Measurements from ENCODE around the gene IRF6. TPM values are rescaled to one million over a fixed set of nuclear protein-coding genes. Genes with fewer than 3 reads are reported as not detected.

IRF6 gene
- total and polyA plus RNA-seq, 5 donors from 2014 or later = 0.21 to 1.9 (median 0.86) TPM

DNA sequence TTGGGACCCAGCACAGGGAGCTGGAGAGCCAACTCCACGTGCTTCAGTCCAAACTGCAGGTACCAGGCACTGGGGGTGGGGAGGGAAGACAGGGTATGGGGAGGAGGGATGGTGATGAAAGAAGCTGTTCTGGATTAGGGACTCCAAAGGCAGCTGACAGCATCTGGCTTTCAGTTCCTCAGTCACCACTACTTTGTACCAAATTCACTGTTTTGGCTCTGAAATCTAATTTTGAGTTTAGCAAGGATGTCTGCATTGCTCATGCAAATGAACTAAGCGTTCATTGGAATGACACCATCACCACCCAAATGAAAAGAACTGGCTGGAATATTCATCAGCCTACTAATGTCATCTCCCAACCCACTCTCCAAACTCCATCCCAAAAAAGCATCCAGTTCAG lies 30.3 kb downstream of the IRF6 start:
- peaks cover 23 to 37% (median 33%) of the 10 kb centered on the region in 4 donors for H3K4me1 Mint-ChIP-seq
- Histone ChIP-seq H3K4me1 (ENCODE audit: control insufficient read depth, insufficient read depth, low read length, poor library complexity, severe bottlenecking) (peaks cover 55% of the 10 kb centered on the region), H3K9me3 (ENCODE audit: control insufficient read depth in 2 of 2, low read length in 2 of 2) (no peaks in the 10 kb centered on the region), H3K4me3 (ENCODE audit: low read depth, low read length) (no peak overlapping the region), H3K36me3 (ENCODE audit: control insufficient read depth, insufficient read depth, low read length) (peaks cover 84% of the 10 kb centered on the region), H3K27me3 (ENCODE audit: control insufficient read depth, insufficient read depth, low read length) (no peaks in the 10 kb centered on the region), H3K27ac (ENCODE audit: insufficient read depth, low read length, poor library complexity, severe bottlenecking) (no peak overlapping the region)
- H3K9me3 Mint-ChIP-seq = no peaks in the 10 kb centered on the region
- ATAC-seq (ENCODE audit: low read depth in 2 of 2) (no peak), DNase-seq (no peak)
- peak overlapping the region in 2 of 3 donors; percentile 10 to 21 for H3K27ac Mint-ChIP-seq
- H3K27me3 Mint-ChIP-seq = no peaks in the 10 kb centered on the region
- H3K36me3 Mint-ChIP-seq = peaks cover 53% of the 10 kb centered on the region
- peak overlapping the region in 1 of 4 donors; percentile 40 for H3K4me3 Mint-ChIP-seq

- Histone ChIP-seq H3K36me3 (ENCODE audit: control insufficient read depth, insufficient read depth, low read length) (peaks cover 75% of the 10 kb centered on the region), H3K4me3 (ENCODE audit: low read depth, low read length) (peak overlapping the region; percentile 46), H3K27ac (ENCODE audit: insufficient read depth, low read length, poor library complexity, severe bottlenecking) (peak overlapping the region; percentile 57), H3K27me3 (ENCODE audit: control insufficient read depth, insufficient read depth, low read length) (no peaks in the 10 kb centered on the region), H3K4me1 (ENCODE audit: control insufficient read depth, insufficient read depth, low read length, poor library complexity, severe bottlenecking) (peaks cover 64% of the 10 kb centered on the region), H3K9me3 (ENCODE audit: control insufficient read depth in 2 of 2, low read length in 2 of 2) (no peaks in the 10 kb centered on the region)
- Mint-ChIP-seq H3K36me3 (peaks cover 51% of the 10 kb centered on the region), H3K9me3 (no peaks in the 10 kb centered on the region), H3K27ac (peak overlapping the region; percentile 43 to 83 (median 76)), H3K27me3 (no peaks in the 10 kb centered on the region), H3K4me1 (peaks cover 20 to 31% (median 28%) of the 10 kb centered on the region in 4 donors), H3K4me3 (peak overlapping the region in 3 of 4 donors; percentile 20 to 48 (median 37))
- ATAC-seq (ENCODE audit: low read depth in 2 of 2) (no peak), DNase-seq (no peak)
Measured at GRCh38 chr1:209774592-209774991, 31.4 kb downstream of the IRF6 start.

DNA sequence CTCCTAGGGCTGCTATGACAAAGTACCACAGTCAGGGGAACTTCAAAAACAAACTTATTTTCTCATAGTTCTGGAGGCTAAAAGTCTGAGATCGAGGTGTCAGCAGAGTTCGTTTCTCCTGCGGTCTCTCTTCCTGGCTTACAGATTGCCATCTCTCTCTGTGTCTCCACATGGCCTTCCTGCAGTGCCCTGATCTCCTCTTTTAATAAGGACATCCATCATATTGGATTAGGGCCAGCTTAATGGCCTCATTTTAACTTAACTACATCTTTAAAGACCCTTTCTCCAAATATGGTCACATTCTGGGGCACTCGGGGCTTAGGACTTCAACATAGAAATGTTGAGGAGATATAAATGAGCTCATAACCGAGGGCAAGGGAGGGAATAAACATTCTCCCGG lies 33.8 kb downstream of the IRF6 start:
- H3K9me3 Mint-ChIP-seq = no peaks in the 10 kb centered on the region
- DNase-seq (peak in 1 of 3 donors; percentile 45), ATAC-seq (ENCODE audit: low read depth in 2 of 2) (no peak)
- H3K27me3 Mint-ChIP-seq = no peaks in the 10 kb centered on the region
- no peak overlapping the region for H3K27ac Mint-ChIP-seq
- Histone ChIP-seq H3K4me1 (ENCODE audit: control insufficient read depth, insufficient read depth, low read length, poor library complexity, severe bottlenecking) (peaks cover 84% of the 10 kb centered on the region), H3K4me3 (ENCODE audit: low read depth, low read length) (peak overlapping the region; percentile 91), H3K27ac (ENCODE audit: insufficient read depth, low read length, poor library complexity, severe bottlenecking) (peak overlapping the region; percentile 57), H3K9me3 (ENCODE audit: control insufficient read depth in 2 of 2, low read length in 2 of 2) (no peaks in the 10 kb centered on the region), H3K36me3 (ENCODE audit: control insufficient read depth, insufficient read depth, low read length) (peaks cover 54% of the 10 kb centered on the region), H3K27me3 (ENCODE audit: control insufficient read depth, insufficient read depth, low read length) (no peaks in the 10 kb centered on the region)
- peaks cover 13 to 26% (median 24%) of the 10 kb centered on the region in 4 donors for H3K4me1 Mint-ChIP-seq
- no peak overlapping the region for H3K4me3 Mint-ChIP-seq
- peaks cover 46% of the 10 kb centered on the region for H3K36me3 Mint-ChIP-seq

DNA sequence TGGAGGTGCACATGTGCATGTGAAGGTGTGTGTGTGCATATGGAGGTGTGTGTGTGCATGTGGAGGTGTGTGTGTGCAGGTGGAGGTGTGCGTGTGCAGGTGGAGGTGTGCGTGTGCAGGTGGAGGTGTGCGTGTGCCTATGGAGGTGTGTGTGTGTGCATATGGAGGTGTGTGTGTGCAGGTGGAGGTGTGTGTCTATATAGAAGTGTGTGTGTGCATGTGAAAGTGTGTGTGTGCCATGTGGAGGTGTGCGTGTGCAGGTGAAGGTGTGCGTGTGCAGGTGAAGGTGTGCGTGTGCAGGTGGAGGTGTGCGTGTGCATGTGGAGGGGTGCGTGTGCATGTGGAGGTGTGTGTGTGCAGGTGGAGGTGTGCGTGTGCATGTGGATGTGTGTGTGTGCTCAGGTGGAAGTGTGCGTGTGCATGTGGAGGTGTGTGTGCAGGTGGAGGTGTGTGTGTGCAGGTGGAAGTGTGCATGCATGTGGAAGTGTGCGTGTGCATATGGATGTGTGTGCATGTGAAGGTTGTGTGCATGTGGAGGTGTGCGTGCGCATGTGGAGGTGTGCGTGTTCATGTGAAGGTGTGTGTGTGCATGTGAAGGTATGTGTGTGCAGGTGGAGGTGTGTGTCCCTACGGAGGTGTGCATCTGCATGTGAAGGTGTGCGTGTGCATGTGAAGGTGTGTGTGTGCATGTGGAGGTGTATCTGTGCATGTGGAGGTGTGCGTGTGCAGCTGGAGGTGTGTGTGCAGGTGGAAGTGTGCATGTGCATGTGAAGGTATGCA lies 35.1 kb downstream of the IRF6 start:
- peaks cover 47% of the 10 kb centered on the region for H3K36me3 Mint-ChIP-seq
- peaks cover 14 to 37% (median 32%) of the 10 kb centered on the region in 4 donors for H3K4me1 Mint-ChIP-seq
- Histone ChIP-seq H3K4me3 (ENCODE audit: low read depth, low read length) (peak overlapping the region; percentile 91), H3K36me3 (ENCODE audit: control insufficient read depth, insufficient read depth, low read length) (peaks cover 53% of the 10 kb centered on the region), H3K4me1 (ENCODE audit: control insufficient read depth, insufficient read depth, low read length, poor library complexity, severe bottlenecking) (peaks cover 96% of the 10 kb centered on the region), H3K27ac (ENCODE audit: insufficient read depth, low read length, poor library complexity, severe bottlenecking) (no peak overlapping the region), H3K9me3 (ENCODE audit: control insufficient read depth in 2 of 2, low read length in 2 of 2) (no peaks in the 10 kb centered on the region), H3K27me3 (ENCODE audit: control insufficient read depth, insufficient read depth, low read length) (no peaks in the 10 kb centered on the region)
- no peak for ATAC-seq (ENCODE audit: low read depth in 2 of 2)
- DNase-seq = no peak
- no peak overlapping the region for H3K4me3 Mint-ChIP-seq
- no peaks in the 10 kb centered on the region for H3K27me3 Mint-ChIP-seq
- H3K9me3 Mint-ChIP-seq = no peaks in the 10 kb centered on the region
- no peak overlapping the region for H3K27ac Mint-ChIP-seq

GRCh38 chr1:209769971-209770370 lies 36.0 kb downstream of the IRF6 start:
- no peaks in the 10 kb centered on the region for H3K27me3 ChIP-seq (ENCODE audit: control insufficient read depth, insufficient read depth, low read length)
- ATAC-seq (ENCODE audit: low read depth in 2 of 2) (no peak), DNase-seq (peak in 1 of 3 donors; percentile 33)
- Mint-ChIP-seq H3K4me3 (no peak overlapping the region), H3K4me1 (peaks cover 17 to 39% (median 35%) of the 10 kb centered on the region in 4 donors), H3K27ac (no peak overlapping the region), H3K27me3 (no peaks in the 10 kb centered on the region), H3K36me3 (peaks cover 43% of the 10 kb centered on the region), H3K9me3 (no peaks in the 10 kb centered on the region)
- H3K9me3 ChIP-seq (ENCODE audit: control insufficient read depth in 2 of 2, low read length in 2 of 2) = no peaks in the 10 kb centered on the region
- H3K4me3 ChIP-seq (ENCODE audit: low read depth, low read length) = peak overlapping the region; percentile 91
- H3K36me3 ChIP-seq (ENCODE audit: control insufficient read depth, insufficient read depth, low read length) = peaks cover 53% of the 10 kb centered on the region
- H3K4me1 ChIP-seq (ENCODE audit: control insufficient read depth, insufficient read depth, low read length, poor library complexity, severe bottlenecking) = peaks cover 95% of the 10 kb centered on the region
- H3K27ac ChIP-seq (ENCODE audit: insufficient read depth, low read length, poor library complexity, severe bottlenecking) = peak overlapping the region; percentile 80

DNA sequence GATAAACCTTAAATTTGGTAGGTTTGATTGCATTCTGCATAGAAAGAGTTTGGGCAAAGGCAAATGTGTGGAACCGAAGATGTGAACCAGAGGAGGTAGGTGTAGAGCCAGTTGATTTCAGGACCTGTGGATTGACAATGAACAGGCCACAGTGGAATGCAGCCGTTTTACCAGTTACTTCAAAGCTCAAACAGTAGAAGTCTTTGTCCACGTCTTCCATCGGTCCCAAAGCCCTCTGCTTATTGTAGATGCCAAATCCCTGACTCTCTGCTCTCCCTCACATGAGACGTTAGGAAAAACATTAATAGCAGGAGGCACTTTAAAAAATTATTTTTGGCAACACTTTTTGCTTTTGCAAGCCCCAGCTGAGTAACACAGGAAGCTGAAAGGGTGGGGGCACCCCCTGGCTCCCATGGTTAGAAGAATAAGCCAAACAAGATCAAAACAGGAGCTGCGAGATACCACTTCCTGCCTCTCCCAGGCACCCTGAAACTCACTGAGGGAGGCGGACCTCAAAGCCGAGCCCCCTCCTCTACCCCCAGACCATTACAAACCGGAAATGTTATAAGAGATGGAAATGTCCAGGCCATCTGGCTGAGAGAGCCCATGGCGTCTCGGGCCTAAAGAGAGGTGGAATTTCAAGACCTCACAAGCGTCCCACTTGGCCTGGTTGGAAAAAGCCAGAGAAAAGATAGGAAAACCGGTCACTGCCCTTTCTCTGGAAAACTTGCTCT lies 36.6 kb downstream of the IRF6 start:
- H3K36me3 ChIP-seq (ENCODE audit: control insufficient read depth, insufficient read depth, low read length) = peaks cover 53% of the 10 kb centered on the region
- Mint-ChIP-seq H3K4me1 (peaks cover 12 to 42% (median 30%) of the 10 kb centered on the region in 4 donors), H3K27ac (no peak overlapping the region), H3K27me3 (no peaks in the 10 kb centered on the region), H3K36me3 (peaks cover 39% of the 10 kb centered on the region), H3K4me3 (no peak overlapping the region), H3K9me3 (no peaks in the 10 kb centered on the region)
- peak overlapping the region; percentile 80 for H3K27ac ChIP-seq (ENCODE audit: insufficient read depth, low read length, poor library complexity, severe bottlenecking)
- H3K4me1 ChIP-seq (ENCODE audit: control insufficient read depth, insufficient read depth, low read length, poor library complexity, severe bottlenecking) = peaks cover 95% of the 10 kb centered on the region
- H3K9me3 ChIP-seq (ENCODE audit: control insufficient read depth in 2 of 2, low read length in 2 of 2) = no peaks in the 10 kb centered on the region
- ATAC-seq (ENCODE audit: low read depth in 2 of 2) (peak; percentile 84 to 85), DNase-seq (peak; percentile 51 to 95 (median 80))
- H3K27me3 ChIP-seq (ENCODE audit: control insufficient read depth, insufficient read depth, low read length) = no peaks in the 10 kb centered on the region
- H3K4me3 ChIP-seq (ENCODE audit: low read depth, low read length) = peak overlapping the region; percentile 91

- Mint-ChIP-seq H3K27ac (no peak overlapping the region), H3K27me3 (no peaks in the 10 kb centered on the region), H3K9me3 (no peaks in the 10 kb centered on the region), H3K4me3 (no peak overlapping the region), H3K36me3 (peaks cover 43% of the 10 kb centered on the region), H3K4me1 (peaks cover 11 to 50% (median 32%) of the 10 kb centered on the region in 4 donors)
- H3K9me3 ChIP-seq (ENCODE audit: control insufficient read depth in 2 of 2, low read length in 2 of 2) = no peaks in the 10 kb centered on the region
- ATAC-seq (ENCODE audit: low read depth in 2 of 2) (peak; percentile 79 to 81), DNase-seq (peak; percentile 67 to 96 (median 80))
- peaks cover 95% of the 10 kb centered on the region for H3K4me1 ChIP-seq (ENCODE audit: control insufficient read depth, insufficient read depth, low read length, poor library complexity, severe bottlenecking)
- peak overlapping the region; percentile 80 for H3K27ac ChIP-seq (ENCODE audit: insufficient read depth, low read length, poor library complexity, severe bottlenecking)
- H3K27me3 ChIP-seq (ENCODE audit: control insufficient read depth, insufficient read depth, low read length) = no peaks in the 10 kb centered on the region
- H3K36me3 ChIP-seq (ENCODE audit: control insufficient read depth, insufficient read depth, low read length) = peaks cover 53% of the 10 kb centered on the region
- peak overlapping the region; percentile 91 for H3K4me3 ChIP-seq (ENCODE audit: low read depth, low read length)
Measured at GRCh38 chr1:209768354-209768774, 37.6 kb downstream of the IRF6 start.

Measured in CD4-positive, CD25-positive, alpha-beta regulatory T cell (primary cell).